GM19351 (cell line): ENCODE data around the gene RPUSD1.
"Not testable (repeated sequence)": the region's sequence is repeated elsewhere in the genome, so short reads cannot be mapped to it uniquely, and the experiment has no call there.

ENCODE experiments used
- ATAC-seq: cut with Tn5 transposase; IDR thresholded peaks from one replicate; pipeline ENCODE4 v1.9.1; 2021; ENCODE audit warnings: mild to moderate bottlenecking, moderate library complexity; ENCODE audit not compliant: unreplicated experiment

RPUSD1 gene, protein sequence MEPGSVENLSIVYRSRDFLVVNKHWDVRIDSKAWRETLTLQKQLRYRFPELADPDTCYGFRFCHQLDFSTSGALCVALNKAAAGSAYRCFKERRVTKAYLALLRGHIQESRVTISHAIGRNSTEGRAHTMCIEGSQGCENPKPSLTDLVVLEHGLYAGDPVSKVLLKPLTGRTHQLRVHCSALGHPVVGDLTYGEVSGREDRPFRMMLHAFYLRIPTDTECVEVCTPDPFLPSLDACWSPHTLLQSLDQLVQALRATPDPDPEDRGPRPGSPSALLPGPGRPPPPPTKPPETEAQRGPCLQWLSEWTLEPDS

DNA sequence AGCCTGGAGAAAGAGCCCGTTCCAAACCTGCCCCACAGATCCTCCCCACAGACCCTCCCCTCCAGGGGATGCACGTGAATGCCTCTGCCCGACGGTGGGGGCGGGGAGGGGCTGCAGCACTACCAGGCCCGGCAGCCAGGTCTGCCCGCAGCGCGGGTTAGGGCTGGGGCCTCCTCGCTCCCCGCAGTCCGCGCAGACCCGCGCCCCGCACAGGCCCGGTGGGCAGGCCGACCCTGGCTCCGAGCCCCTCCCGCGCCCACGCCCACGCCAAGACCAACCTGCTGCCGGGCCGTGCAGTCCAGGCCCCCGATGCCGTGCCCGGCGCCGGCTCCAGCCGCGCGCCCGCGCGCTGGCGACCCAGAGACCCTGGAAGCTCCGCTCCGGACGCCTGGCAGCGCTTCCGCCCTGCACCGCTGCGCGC is at the start of gene RPUSD1:
TSS of gene RPUSD1 (minus strand) at position 404 of the 421 bp plus-strand sequence. CDS start 644 bp downstream, outside the sequence.
- ATAC-seq: peak; percentile 23

DNA sequence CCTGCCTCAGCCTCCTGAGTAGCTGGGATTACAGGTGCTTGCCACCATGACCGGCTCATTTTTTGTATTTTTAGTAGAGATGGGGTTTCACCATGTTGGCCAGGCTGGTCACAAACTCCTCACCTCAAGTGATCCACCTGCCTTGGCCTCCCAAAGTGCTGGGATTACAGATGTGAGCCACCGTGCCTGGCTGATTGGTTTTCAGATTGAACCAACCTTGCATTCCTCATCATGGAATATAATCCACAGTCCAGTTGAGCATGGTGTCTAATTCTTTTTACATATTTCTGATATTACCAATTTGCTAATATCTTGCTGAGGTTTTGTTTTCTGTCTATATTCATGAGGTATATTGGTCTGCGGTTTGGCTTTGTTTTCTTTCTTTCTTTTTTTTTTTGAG is 48.6 kb upstream of the RPUSD1 start:
- not testable (repeated sequence) for ATAC-seq

DNA sequence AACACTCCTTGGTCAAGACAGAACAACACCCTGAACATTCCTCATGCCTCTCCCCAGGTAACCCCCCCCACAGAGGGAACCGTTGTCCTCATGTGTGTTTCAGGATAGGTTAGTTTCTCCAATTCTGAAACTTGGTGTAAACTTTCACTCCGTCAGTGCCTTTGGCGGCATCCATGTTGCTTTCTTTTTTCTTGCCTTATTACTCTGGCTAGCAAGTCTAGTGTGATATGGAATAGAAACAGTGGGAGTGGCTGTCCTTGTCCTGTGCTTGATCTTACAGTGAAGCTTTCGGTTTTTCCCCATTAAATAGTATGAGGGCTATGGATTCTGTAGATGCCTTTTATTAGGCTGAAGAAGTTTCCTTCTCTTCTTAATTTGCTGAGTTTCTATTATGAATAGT is 48.0 kb upstream of the RPUSD1 start:
- ATAC-seq: no peak

DNA sequence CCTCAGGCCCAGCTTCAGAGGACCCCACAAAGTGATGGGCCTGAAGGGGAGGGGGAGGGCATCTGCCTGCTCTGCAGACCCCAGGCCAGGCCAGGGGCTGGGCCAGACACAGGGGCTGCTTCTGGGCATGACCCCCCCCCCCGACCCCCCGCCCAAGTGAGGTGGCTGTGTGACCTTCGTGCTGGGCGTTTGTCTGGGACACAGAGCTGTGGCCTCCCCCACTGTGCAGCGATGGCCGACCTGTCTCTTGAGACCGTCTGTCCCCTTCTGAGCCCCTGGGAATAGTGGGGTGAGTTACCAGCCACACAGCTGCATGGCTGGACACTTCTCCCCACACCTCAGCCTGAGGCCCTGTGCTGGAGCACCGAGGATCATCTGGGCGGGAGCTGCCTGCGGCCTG is 47.2 kb upstream of the RPUSD1 start:
- no peak for ATAC-seq

DNA sequence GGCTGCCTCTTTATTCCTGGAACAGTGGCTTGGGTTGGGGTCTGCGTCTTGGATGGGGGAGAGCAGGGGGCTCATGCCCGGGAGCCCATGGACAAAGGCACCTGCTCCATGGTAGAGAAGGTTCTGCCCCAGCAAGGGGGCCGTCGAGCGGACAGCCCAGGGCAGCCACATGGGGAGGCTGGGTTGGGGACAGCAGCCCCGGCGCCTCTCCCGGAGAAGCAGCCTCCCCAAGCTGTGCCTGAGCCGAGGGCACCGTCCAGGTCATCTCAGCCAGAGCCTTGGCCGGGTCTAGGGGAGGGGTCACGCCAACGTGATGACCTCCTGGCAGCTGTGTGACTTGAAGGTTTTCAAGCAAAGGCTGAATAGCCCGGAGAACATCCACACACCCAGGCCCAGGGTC is 45.2 kb upstream of the RPUSD1 start:
- no peak for ATAC-seq

DNA sequence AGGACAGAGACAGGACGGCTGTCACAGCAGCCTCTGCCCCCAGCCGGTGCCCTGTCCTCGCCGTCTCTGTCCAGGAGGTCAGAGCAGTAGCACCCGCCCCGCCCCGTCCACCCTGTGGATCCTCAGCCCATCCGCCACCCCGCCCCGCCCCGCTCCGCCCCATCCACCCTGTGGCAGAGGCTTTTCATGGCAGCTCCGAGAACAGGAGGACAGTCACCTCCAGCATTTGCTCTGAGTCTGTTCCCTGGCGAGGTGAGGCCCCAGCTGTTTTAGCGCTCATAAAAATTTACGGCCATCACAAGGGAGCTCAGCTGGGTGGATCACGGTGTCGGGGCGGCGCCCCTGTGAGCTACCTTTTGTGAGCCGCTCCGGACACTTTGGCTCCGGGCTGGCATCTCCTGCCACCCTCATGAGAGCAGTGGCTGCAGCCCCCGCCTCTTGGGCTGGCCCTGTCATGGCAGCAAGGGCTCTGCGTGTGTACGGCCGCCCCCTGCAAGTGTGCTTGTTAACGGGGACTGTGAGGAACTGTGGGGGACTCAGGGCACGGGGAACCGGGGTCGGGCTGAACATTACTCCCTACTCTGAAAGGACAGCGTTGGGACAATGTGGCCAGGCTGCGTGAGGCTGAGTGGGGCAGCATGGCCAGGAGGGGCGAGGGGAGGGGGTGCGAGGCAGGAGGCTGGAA is 44.6 kb upstream of the RPUSD1 start:
- no peak for ATAC-seq

DNA sequence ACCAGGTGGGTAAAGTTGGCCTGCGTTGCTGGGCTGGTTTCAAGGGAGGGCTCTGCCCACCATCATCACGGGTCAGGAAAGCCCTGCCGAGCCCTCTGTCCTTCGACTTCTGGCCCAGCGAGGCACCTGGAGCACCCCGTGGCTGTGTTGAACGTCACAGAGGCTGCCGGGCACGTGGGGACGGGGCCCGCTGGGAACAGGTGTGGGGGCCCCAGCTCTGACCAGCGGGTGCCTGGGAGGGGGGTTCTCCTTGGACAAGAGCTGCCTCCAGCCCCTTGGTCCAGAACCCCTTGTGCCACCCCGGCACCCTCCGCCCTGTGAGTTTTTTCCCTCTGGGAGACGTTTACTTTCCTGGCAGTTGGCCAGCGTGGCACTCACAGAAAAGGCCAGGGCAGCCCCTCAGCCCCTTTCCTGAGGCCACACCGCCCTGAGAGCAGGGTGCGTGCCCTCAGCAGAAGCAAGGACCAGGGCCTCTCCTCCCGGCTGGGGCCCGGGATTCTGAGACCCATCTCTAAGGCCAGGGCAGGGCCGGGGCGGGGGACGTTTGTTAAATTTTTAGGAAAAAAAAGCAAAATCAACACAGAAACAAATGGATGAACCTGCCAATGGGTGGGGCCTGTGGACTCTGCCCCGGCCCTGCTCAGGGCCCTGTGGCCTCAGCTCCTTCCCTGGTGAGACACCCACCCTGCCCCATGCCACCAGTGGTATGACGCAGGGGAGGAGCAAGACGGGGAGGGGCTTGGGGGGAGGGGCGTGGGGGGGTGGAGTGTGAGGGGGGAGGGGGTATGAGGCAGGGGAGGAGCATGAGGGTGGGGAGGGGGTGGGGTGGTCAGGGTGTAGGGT is 43.6 kb upstream of the RPUSD1 start:
- no peak for ATAC-seq

DNA sequence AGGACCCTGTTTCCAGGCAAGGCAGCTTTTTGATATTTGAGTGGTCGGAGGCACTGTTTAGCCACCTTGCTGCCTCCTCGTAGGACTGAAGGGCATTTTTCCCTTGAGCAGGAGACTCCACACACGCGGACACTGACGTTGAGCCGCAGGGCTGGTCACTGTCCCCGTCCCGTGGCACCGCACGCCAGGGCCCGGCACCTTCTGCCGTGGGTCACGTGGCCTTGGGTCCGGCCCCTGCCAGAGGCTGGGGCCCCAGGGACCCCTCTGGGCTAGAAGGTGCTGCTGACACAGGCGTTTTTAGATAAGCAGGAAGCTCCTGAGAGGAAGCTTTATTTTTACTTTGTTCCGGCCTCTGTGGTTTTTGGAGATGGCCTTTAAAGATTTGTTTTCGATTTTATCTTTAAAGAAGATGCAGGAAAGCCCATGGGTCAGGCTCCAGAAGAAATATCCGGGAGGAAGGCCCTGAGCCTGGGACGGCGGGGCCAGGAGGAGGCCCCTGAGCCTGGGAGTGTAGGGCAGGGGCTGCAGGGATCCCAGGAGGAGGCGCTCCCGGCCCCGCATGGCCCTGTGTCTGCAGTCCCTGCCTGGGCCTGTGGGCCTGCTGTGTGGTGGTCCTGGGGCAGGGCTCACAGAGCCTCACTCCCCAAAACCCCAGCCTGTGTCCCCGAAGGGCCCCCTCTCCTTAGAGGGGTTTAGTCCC is 42.8 kb upstream of the RPUSD1 start:
- ATAC-seq: no peak

DNA sequence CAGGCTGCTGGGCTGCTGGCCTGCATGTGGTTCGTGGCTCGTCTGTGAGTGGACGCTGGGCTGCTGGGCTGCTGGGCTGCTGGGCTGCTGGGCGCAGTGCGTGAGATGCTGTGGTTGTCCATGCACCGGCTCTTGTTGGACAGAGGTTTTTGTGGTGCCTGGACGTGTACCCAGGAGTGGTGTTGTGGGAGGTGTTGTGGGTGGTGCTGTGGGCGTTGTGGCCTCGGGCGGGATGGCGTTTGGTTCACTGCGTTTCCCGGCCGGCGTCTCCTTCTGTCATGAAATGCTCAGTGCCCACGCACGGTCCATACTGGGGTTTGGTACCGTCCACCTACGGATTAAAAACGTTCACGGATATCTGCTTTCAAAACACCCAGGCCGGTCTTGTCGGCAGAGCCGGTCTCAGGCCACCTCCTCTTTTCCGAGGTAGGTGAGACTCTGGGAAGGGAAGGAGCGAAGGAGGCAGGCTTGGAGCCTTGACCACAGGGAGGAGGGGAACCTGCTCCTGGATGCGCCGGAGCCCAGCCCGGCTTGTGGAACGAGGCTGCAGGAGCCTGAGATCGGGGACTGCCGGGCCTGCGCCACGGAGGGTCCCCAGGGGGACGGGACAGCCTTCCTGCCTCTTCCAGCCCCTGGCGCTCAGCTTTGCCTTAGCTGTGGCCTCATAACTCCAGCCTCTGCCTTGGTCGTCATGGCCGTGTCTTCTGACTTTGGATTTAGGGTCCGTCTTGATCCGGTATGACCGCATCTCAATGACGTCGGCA is 42.1 kb upstream of the RPUSD1 start:
- ATAC-seq: no peak

DNA sequence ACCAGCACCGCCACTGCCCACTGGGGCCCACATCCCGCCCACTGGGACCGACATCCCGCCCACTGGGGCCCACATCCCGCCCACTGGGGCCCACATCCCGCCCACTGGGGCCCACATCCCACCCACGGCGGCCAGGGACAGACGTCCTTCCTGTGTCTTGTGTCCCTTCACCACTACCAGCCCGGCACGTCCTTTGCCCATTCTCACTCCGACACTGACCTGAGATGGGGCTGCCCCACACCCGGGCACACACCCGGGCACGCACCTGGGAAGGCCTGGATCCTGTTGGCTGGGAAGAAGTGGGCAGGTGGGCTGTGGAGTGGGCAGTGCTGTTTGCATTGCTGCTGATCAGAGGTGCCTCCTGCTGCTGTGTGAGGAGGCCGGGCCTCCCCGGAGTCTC is 40.7 kb upstream of the RPUSD1 start:
- ATAC-seq: no peak

DNA sequence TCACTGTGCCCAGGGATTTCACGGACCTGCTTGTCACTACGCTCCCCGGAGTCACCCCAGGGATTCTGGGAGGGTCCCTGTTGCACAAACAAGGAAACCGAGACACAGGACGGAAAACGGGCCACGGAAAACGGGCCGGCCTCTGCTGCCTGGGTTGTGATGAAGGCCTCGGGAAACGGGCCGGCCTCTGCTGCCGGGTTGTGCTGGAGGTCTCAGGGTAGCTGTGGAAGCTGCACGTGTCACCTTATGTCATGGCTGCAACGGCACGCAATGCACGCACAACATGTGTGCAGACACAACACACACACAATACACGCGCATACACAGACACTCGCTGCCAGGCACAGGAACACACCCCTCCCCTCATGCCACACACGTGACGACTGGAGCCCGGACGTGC is 39.3 kb upstream of the RPUSD1 start:
- ATAC-seq: no peak

DNA sequence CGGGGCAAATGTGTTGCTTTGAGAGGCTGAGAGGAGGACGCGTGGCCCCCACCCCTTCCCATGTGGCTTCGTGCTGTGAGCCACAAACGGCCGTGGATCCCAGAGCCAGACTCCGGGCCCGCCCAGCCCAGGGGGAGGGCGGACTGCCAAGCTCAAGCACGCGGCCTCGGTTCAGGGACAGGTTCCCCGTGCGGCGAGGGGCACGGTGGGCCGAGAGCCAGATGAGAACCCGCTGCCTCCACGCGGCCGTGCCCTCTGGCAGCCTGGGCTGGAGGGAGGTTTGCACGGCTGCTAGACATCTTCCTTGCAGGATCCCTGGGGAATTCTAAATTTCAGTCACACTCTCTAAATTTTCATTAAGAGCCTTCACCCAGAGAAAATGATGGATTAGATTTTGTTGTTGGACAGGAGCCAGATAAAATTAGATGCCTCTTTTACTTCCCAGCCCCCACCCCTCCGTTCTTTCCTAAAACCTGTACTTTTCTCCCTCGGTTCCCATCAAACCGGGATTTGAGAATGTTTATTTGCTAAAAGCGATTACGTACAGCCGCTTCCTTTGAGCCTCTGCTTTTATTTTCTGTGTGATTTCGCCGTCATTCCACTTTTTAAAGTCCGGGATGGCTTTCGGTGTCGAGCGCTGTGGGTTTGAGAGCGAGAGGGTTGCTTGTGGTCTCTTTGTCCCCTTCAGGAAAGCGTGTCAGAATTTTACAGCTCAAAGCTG is 37.3 kb upstream of the RPUSD1 start:
- ATAC-seq: no peak

DNA sequence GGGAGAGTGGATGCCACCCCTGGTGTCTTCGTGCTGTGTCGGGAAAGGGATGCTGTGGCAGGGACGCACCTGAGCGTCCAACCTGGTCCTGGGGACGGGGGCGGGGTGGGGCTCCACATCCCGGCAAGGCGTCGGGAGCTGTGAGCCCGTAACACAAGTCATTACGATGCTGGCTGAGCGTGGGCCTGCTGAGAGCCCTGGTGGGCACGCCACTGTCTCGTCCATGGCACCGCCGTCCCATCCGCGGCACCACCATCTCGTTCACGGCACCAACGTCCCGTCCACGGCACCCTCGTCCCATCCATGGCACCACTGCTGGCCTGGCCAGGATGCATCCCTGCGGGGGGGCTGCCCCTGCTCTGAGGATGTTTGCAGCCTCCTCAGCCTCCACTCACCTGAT is 36.4 kb upstream of the RPUSD1 start:
- ATAC-seq: no peak

DNA sequence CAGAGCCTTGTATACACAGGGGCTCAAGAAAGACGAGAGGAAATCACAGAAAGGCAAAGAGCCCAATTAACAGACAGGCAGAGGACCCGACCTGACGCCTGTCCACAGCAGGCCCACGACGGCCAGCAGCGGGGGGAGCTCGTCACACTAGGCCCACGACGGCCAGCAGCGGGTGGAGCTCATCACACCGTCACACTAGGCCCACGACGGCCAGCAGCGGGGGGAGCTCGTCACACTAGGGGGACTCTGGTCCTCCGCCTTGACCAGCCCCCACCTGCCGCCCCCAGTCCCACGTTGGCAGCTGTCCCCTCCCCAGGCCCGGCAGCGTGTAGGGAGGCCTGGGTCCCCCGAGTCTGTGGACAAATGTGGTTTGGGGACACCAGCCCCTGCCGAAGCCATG is 36.0 kb upstream of the RPUSD1 start:
- no peak for ATAC-seq

DNA sequence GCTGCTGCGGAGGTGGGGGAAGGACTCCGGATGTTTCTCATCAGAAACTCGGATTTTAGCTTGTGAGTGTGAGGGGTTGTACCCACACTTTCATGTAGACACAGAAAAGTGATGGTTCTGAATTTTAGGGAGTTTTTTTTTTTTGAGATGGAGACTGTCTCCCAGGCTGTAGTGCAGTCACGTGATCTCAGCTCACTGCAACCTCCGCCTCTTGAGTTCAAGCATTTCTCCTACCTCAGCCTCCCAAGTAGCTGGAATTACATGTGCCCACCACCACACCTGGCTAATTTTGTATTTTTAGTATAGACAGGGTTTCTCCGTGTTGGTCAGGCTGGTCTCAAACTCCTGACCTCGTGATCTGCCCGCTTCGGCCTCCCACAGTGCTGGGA is 34.7 kb upstream of the RPUSD1 start:
- no peak for ATAC-seq

DNA sequence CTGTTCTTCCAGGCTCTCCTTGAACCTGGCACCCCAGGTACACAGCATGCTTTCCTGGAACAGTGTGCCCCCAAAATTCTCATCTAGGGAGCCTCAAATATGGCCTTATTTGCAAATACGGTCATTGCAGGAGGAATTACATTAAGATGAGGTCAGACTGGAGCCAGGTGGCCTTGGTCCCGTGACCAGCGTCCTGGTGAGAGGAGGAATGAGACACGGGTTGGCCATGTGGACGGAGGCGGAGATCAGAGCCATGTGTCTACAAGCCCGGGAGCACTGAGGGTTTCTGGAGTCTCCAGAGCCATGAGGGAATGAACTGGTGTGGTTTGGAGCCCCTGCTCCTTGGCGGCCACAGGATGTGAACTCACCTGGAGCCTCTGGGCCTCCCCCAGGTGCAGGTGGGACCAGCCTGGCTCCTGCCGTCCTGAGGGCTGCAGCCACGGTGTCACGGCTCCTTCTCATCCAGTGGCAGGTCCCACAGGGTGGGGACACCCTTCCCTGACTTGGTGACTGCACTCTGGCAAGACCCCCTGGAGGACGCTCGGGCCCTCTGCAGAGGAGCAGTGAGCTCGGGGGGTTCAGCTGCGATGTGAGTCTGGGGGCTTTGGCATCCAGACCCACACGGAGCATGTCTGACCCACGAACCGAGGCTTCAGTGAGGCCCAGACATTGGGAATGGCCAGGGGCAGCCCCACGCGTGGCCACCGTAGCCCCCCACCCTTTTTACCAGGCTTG is 34.2 kb upstream of the RPUSD1 start:
- no peak for ATAC-seq

DNA sequence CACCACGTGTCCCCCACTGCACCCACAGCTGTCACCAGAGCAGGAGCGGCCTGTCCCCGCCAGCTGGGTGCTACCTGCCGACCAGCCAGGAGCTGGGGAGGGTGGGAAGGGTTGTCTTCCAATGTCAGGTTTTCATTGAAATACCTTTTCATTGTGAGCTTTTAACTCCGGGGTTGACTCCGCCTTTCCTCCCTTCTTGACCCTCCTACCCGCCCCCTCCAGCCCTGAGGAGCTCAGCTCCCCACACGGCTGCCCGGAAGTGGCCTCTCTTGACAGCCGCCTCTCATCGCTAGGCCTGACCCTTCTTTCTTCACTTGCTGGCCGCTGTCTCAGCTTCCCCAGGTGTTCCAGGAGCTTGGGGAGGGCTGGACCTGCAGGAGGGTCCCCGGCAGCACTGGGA is 33.6 kb upstream of the RPUSD1 start:
- ATAC-seq: no peak

DNA sequence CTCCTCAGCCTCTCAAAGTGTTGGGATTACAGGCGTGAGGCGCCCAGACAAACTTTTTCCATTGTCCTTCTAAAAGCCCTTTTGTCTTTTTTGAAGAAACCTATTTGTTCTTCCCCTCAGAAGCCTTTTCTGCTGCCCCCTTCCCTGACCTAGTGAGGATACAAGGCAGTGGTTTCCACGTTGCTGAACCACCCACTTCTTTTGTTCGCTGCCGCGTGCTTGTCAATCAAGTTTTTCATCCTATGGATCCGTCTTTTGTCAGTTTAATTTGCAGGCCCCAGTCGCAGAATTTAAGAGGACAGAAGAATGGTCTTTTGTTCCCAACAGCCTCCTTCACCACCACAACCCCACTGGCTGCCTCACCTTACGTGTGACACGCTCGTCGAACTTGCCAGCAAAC is 32.6 kb upstream of the RPUSD1 start:
- no peak for ATAC-seq

DNA sequence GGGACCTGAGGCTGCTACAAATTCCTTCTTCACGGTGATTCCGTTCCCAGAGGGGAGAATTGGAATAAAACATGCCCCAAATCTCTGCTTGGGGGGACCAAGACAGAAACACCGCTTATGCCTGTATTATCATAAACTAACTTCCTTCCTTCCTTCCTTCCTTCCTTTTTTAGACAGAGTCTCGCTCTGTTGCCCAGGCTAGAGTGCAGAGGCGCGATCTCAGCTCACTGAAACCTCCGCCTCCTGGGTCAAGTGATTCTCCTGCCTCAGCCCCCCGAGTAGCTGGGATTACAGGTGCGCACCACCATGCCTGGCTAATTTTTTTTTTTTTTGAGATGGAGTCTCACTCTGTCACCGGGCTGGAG is 31.8 kb upstream of the RPUSD1 start:
- not testable (repeated sequence) for ATAC-seq
